GM21529 (cell line): Measurements from ENCODE around the gene SPTY2D1.

Source experiments
- ATAC-seq: cut with Tn5 transposase; IDR thresholded peaks from one replicate; pipeline ENCODE4 v1.9.1; 2021; ENCODE audit not compliant: unreplicated experiment

Gene SPTY2D1

DNA sequence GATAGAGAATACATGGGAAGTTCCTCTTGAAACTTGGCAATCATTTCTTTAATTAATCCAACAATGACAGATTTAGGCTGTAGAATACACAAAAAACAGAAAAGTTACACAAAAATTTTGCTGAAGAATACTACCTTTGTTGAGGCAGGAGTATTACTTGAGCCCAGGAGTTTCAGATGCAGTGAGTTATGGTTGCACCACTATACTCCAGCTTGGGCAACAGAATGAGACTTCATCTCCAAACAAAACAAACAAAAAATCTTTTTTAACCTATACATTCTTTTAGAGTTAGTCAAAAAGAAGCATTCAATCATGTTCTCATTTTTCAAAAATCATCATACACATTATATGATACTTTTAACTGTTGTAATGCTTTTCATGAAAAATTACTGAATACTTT is 67.7 kb downstream of the SPTY2D1 start:
- ATAC-seq = no peak

- ATAC-seq = no peak
Observed at GRCh38 chr11:18564149-18564548, 70.0 kb downstream of the SPTY2D1 start.

DNA sequence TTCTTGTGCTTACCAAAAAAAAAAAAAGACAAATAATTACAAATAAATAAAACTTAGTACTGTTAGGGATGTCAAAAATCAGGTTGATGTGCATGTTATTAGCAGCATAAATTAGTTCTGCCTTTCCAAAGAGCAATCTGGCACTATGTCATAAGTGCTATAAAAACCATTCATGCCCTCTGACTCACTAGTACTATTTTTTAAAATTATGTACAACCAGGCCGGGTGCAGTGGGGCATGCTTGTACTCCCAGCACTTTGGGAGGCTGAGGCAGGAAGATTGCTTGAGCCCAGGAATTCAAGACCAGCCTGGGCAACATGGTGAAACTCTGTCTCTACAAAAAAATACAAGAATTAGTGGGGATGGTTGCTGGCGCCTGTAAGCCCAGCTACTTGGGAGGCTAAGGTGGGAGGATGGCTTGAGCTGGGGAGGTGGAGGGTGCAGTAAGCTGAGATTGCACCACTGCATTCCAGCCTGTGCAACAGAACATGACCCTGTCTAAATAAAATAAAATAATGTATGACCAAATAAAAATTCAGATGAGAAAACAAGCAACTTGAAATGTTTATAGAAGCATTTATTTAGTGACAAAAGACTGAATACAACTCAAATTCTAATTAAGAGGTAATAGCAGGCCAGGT is 70.9 kb downstream of the SPTY2D1 start:
- no peak for ATAC-seq
